Uterus (tissue), 4 donors: ENCODE results near the gene SOCS7. TPM values are rescaled to one million over a fixed set of nuclear protein-coding genes. Genes with fewer than 3 reads are reported as not detected.

Experiments
- DNase-seq, 2 donors: peaks; one replicate each; pipeline ENCODE4 v3.0.0-alpha.2; 2019 to 2020
- H3K27ac ChIP-seq, 2 donors: fragments of 200-600 bp; sonication (generic); 1 replicate in 1 of 2; 2 replicates in 1 of 2; pipeline ENCODE4 v1.5.1; 2016 to 2018
- H3K27me3 ChIP-seq, 2 donors: fragments of 200-600 bp; sonication (generic); one replicate each; pipeline ENCODE4 v1.5.1; 2018 to 2019; ENCODE audit warnings: control low read depth in 1 of 2
- H3K36me3 ChIP-seq, 2 donors: fragments of 200-600 bp; sonication (generic); one replicate each; pipeline ENCODE4 v1.5.1; 2019; ENCODE audit warnings: control low read depth in 1 of 2
- H3K4me1 ChIP-seq, 2 donors: fragments of 200-600 bp; sonication (generic); one replicate each; pipeline ENCODE4 v1.5.1; 2018 to 2019; ENCODE audit warnings: control low read depth in 1 of 2
- H3K4me3 ChIP-seq, 2 donors: fragments of 200-600 bp; sonication (generic); 1 replicate in 1 of 2; 2 replicates in 1 of 2; pipeline ENCODE4 v1.5.1; 2018 to 2019; ENCODE audit warnings: mild to moderate bottlenecking in 1 of 2
- H3K9me3 ChIP-seq, 2 donors: fragments of 200-600 bp; sonication (generic); one replicate each; pipeline ENCODE4 v1.5.1; 2019; ENCODE audit warnings: control low read depth in 1 of 2
- CTCF ChIP-seq, 4 experiments: fragments of 200-600 bp in 2 of 4; fragments of 450-650 bp in 2 of 4; sonication (generic) in 2 of 4; IDR thresholded peaks; one replicate each; pipeline ENCODE4 v1.5.1; 2016 to 2019; ENCODE audit warnings: antibody characterized with exemption in 4 of 4, mild to moderate bottlenecking in 2 of 4, moderate library complexity in 1 of 4
- POLR2A ChIP-seq, 2 donors: fragments of 450-650 bp; IDR thresholded peaks; one replicate each; pipeline ENCODE4 v1.6.1; 2016; ENCODE audit warnings: antibody characterized with exemption in 2 of 2, mild to moderate bottlenecking in 1 of 2, moderate library complexity in 1 of 2
- intact Hi-C: fragments of 100-400 bp; cut with DNase I; formaldehyde crosslinking; loops from one replicate; pipeline ENCODE4 v1.15.1; 2023; ENCODE audit warnings: low total_unique reads
- total RNA-seq, 4 donors: library from RNA; depleted of rRNA in 3 of 4; stranded (reverse); fragments of >200 nt in 3 of 4; gene quantifications; one replicate each; pipeline versions ENCODE4 v1.1.0 to v1.2.4, GENCODE V29; 2014 to 2023
- donor health status: DM: yes; HTN: yes; CAD: no.

Gene SOCS7
- total RNA-seq, 4 donors from 2014 or later = 2.6 to 24.5 (median 14.6) TPM

GRCh38 chr17:38332735-38333134, 18.9 kb upstream of the SOCS7 start:
- Histone ChIP-seq H3K36me3 (no peaks in the 10 kb centered on the region), H3K27me3 (no peaks in the 10 kb centered on the region), H3K4me1 (no peaks in the 10 kb centered on the region), H3K27ac (no peak overlapping the region), H3K9me3 (no peaks in the 10 kb centered on the region), H3K4me3 (no peak overlapping the region)
- intact Hi-C loops = no loop called here
- DNase-seq = no peak
- TF ChIP-seq POLR2A (IDR thresholded peaks at IDR 0.05) = no peak
- no peak for TF ChIP-seq CTCF (IDR thresholded peaks at IDR 0.05)

- H3K36me3 ChIP-seq = no peaks in the 10 kb centered on the region
- no peak overlapping the region for H3K27ac ChIP-seq
- no peaks in the 10 kb centered on the region for H3K27me3 ChIP-seq
- no peaks in the 10 kb centered on the region for H3K4me1 ChIP-seq
- intact Hi-C loops = no loop called here
- H3K9me3 ChIP-seq = no peaks in the 10 kb centered on the region
- TF ChIP-seq POLR2A (IDR thresholded peaks at IDR 0.05) (no peak), CTCF (IDR thresholded peaks at IDR 0.05) (no peak)
- DNase-seq = no peak
- H3K4me3 ChIP-seq = no peak overlapping the region
These were observed 17.9 kb upstream of the SOCS7 start for GRCh38 chr17:38333635-38334295.

GRCh38 chr17:38334480-38335364, 16.9 kb upstream of the SOCS7 start:
- Histone ChIP-seq H3K36me3 (no peaks in the 10 kb centered on the region), H3K4me3 (no peak overlapping the region), H3K9me3 (no peaks in the 10 kb centered on the region), H3K27ac (no peak overlapping the region), H3K4me1 (no peaks in the 10 kb centered on the region), H3K27me3 (no peaks in the 10 kb centered on the region)
- no peak for DNase-seq
- intact Hi-C loops = no loop called here
- TF ChIP-seq CTCF (IDR thresholded peaks at IDR 0.05) (no peak), POLR2A (IDR thresholded peaks at IDR 0.05) (no peak)

GRCh38 chr17:38336838-38337237, 14.8 kb upstream of the SOCS7 start:
- DNase-seq = no peak
- Histone ChIP-seq H3K27me3 (no peaks in the 10 kb centered on the region), H3K4me1 (no peaks in the 10 kb centered on the region), H3K9me3 (no peaks in the 10 kb centered on the region), H3K36me3 (no peaks in the 10 kb centered on the region), H3K4me3 (no peak overlapping the region), H3K27ac (no peak overlapping the region)
- TF ChIP-seq POLR2A (IDR thresholded peaks at IDR 0.05) (no peak), CTCF (IDR thresholded peaks at IDR 0.05) (no peak)
- intact Hi-C loops = no loop called here

GRCh38 chr17:38338053-38338452, 13.6 kb upstream of the SOCS7 start:
- no peaks in the 10 kb centered on the region for H3K9me3 ChIP-seq
- no peaks in the 10 kb centered on the region for H3K4me1 ChIP-seq
- H3K36me3 ChIP-seq = no peaks in the 10 kb centered on the region
- no peak overlapping the region for H3K4me3 ChIP-seq
- DNase-seq = no peak
- no peak overlapping the region for H3K27ac ChIP-seq
- H3K27me3 ChIP-seq = no peaks in the 10 kb centered on the region
- TF ChIP-seq CTCF (IDR thresholded peaks at IDR 0.05) (no peak), POLR2A (IDR thresholded peaks at IDR 0.05) (no peak)
- intact Hi-C loops = no loop called here
